ENCODE results near the gene C17orf58.

Gene C17orf58

DNA sequence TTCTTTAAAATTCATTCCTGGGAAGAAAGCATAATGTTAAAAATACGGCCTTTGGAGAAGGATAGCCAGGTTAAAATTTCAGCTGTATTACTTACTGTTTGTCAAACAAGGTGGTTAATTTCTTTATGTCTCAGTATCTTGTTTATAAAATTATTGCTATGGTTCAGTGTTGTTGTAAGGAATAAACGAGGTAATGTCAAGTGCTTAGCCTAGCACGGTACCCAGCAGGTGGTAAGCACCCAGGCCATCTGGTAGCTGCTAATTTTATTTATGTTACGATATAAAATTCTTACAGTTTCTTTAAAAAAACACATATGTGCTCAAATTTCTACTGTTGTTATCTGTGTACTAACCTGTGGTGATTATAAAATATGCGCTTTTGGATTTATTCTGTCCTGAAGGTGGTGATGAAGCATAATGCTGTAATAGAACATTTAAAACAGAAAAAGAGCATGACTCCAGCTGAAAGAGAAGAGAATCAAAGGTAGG is 48.9 kb downstream of the C17orf58 start:
- DNase-seq: no peak

DNA sequence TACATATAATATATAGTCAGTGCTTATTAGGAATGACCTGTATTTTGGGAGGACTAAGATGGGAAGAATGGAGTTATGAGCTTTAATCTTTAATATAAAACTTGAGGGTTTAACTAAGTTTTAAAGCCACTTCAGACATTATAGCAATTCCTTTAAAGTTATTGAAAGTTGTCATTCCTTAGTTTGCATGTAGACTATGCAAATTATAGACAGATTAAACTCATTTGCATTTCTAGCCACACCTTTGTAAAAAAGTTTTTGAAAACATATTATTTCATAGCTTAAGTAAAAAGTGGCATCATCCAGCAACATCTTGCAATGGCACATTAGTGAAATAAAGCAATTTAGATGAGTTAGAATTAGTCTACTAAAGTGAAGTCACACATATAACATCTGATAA is 49.8 kb downstream of the C17orf58 start:
- no peak for DNase-seq

DNA sequence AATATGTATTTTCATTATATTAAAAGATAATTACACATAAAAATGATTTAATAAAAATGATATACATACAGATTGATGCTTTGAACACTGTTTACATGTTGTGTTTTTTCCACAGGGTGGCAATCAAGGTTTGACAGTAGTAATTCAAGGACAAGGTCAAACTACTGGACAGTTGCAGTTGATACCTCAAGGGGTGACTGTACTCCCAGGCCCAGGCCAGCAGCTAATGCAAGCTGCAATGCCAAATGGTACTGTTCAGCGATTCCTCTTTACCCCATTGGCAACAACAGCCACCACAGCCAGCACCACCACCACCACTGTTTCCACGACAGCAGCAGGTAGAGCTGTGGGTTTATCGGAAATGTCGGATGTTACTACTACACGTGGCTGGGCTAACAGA is 52.2 kb downstream of the C17orf58 start:
- DNase-seq: no peak

DNA sequence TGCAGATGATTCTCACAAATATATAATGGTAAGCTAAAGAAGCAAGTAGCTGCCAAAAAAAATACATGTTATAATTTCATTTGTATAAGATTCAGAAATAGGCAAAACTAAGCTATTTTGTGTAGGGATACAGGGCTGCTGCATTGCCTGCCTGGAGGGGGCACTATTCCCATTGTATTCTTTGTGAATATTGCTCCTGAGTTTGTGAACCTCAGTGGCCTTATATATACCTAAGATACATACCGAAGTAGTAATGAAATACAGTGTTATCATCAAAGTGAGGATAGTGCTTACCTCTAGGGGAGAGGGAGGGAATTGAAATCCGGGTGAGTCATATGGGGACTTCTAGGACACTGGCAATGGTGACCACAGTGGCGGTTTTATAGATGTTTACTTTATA is 53.5 kb downstream of the C17orf58 start:
- no peak for DNase-seq

Data from activated effector memory CD4-positive, alpha-beta T cell treated with anti-CD3 and anti-CD28 coated beads, Interleukin-2, amount 50 U/mL, for 16 hours (primary cell).